NT2/D1 (cell line): ENCODE results near the gene SDK2.

Source experiments
- DNase-seq: peaks from one replicate; pipeline ENCODE4 v3.0.0-alpha.2; 2011; ENCODE audit warnings: low read depth, low spot score
- H3K27me3 ChIP-seq: 2 replicates; pipeline ENCODE4 v1.6.0; 2011; ENCODE audit warnings: mild to moderate bottlenecking; ENCODE audit not compliant: insufficient read length, insufficient read depth
- H3K36me3 ChIP-seq: 2 replicates; pipeline ENCODE4 v1.6.1; 2011; ENCODE audit warnings: mild to moderate bottlenecking, low read length, mixed read lengths; ENCODE audit not compliant: insufficient read depth, insufficient read length
- H3K4me1 ChIP-seq: 2 replicates; pipeline ENCODE4 v1.5.1; 2011; ENCODE audit not compliant: insufficient read depth, insufficient read length
- H3K4me3 ChIP-seq: 2 replicates; pipeline ENCODE4 v1.5.1; 2011; ENCODE audit warnings: low read depth; ENCODE audit not compliant: insufficient read length
- H3K9ac ChIP-seq: 2 replicates; pipeline ENCODE4 v1.6.0; 2011; ENCODE audit warnings: low read depth; ENCODE audit not compliant: insufficient read length
- H3K9me3 ChIP-seq: 2 replicates; pipeline ENCODE4 v1.5.1; 2011; ENCODE audit warnings: mild to moderate bottlenecking, low read length; ENCODE audit not compliant: insufficient read depth
- SUZ12 ChIP-seq: IDR thresholded peaks from 2 replicates; pipeline ENCODE4 v1.6.1; 2011; ENCODE audit not compliant: insufficient read length, insufficient read depth; ENCODE audit errors: extremely low read depth
- YY1 ChIP-seq: IDR thresholded peaks from 2 replicates; pipeline ENCODE4 v1.6.1; 2011; ENCODE audit not compliant: insufficient read length, insufficient read depth
- ZNF274 ChIP-seq: IDR thresholded peaks from 2 replicates; pipeline ENCODE4 v1.6.1; 2011; ENCODE audit warnings: mild to moderate bottlenecking, low read depth, low read length

Gene SDK2

GRCh38 chr17:73498886-73499554, 145.2 kb downstream of the SDK2 start:
- Histone ChIP-seq H3K4me3 (no peak overlapping the region), H3K9ac (no peak overlapping the region), H3K36me3 (peaks cover 3% of the 10 kb centered on the region), H3K9me3 (no peaks in the 10 kb centered on the region), H3K4me1 (peaks cover 7% of the 10 kb centered on the region), H3K27me3 (peaks cover 6% of the 10 kb centered on the region)
- no peak for DNase-seq
- TF ChIP-seq YY1 (no peak), SUZ12 (no peak), ZNF274 (no peak)

GRCh38 chr17:73498176-73498575, 146.1 kb downstream of the SDK2 start:
- Histone ChIP-seq H3K9ac (no peak overlapping the region), H3K9me3 (no peaks in the 10 kb centered on the region), H3K4me3 (no peak overlapping the region), H3K27me3 (peaks cover 6% of the 10 kb centered on the region), H3K36me3 (peaks cover 3% of the 10 kb centered on the region), H3K4me1 (peaks cover 16% of the 10 kb centered on the region)
- no peak for TF ChIP-seq ZNF274
- no peak for TF ChIP-seq SUZ12
- no peak for TF ChIP-seq YY1
- DNase-seq: no peak

- no peak for DNase-seq
- Histone ChIP-seq H3K4me1 (peaks cover 16% of the 10 kb centered on the region), H3K36me3 (peaks cover 3% of the 10 kb centered on the region), H3K9ac (no peak overlapping the region), H3K4me3 (no peak overlapping the region), H3K9me3 (no peaks in the 10 kb centered on the region), H3K27me3 (peaks cover 6% of the 10 kb centered on the region)
- TF ChIP-seq YY1: no peak
- no peak for TF ChIP-seq ZNF274
- TF ChIP-seq SUZ12: no peak
Measured at GRCh38 chr17:73497721-73498120, 146.5 kb downstream of the SDK2 start.

- DNase-seq: no peak
- TF ChIP-seq ZNF274: no peak
- no peak for TF ChIP-seq SUZ12
- no peak for TF ChIP-seq YY1
- Histone ChIP-seq H3K4me1 (peaks cover 25% of the 10 kb centered on the region), H3K4me3 (no peak overlapping the region), H3K9me3 (no peaks in the 10 kb centered on the region), H3K27me3 (peaks cover 6% of the 10 kb centered on the region), H3K9ac (no peak overlapping the region), H3K36me3 (peaks cover 3% of the 10 kb centered on the region)
Measured at GRCh38 chr17:73496232-73496631, 148.0 kb downstream of the SDK2 start.

- peaks cover 25% of the 10 kb centered on the region for H3K4me1 ChIP-seq
- TF ChIP-seq YY1 (no peak), SUZ12 (no peak), ZNF274 (no peak)
- peaks cover 2% of the 10 kb centered on the region for H3K27me3 ChIP-seq
Measured at GRCh38 chr17:73495641-73496040, 148.6 kb downstream of the SDK2 start.

GRCh38 chr17:73494950-73495349, 149.3 kb downstream of the SDK2 start:
- no peak for TF ChIP-seq SUZ12
- DNase-seq: no peak
- peaks cover 25% of the 10 kb centered on the region for H3K4me1 ChIP-seq
- peaks cover 3% of the 10 kb centered on the region for H3K36me3 ChIP-seq
- H3K9me3 ChIP-seq: no peaks in the 10 kb centered on the region
- no peak overlapping the region for H3K9ac ChIP-seq
- H3K4me3 ChIP-seq: no peak overlapping the region
- peaks cover 2% of the 10 kb centered on the region for H3K27me3 ChIP-seq

More at GRCh38 chr17:73495641-73496040, 148.6 kb downstream of the SDK2 start:
- DNase-seq: no peak
- Histone ChIP-seq H3K4me3 (no peak overlapping the region), H3K36me3 (peaks cover 3% of the 10 kb centered on the region), H3K9me3 (no peaks in the 10 kb centered on the region), H3K9ac (no peak overlapping the region)

- DNase-seq: no peak
- Histone ChIP-seq H3K27me3 (peaks cover 2% of the 10 kb centered on the region), H3K9me3 (no peaks in the 10 kb centered on the region), H3K36me3 (peaks cover 3% of the 10 kb centered on the region), H3K9ac (no peak overlapping the region), H3K4me3 (no peak overlapping the region), H3K4me1 (peaks cover 25% of the 10 kb centered on the region)
- no peak for TF ChIP-seq ZNF274
- TF ChIP-seq YY1: no peak
- no peak for TF ChIP-seq SUZ12
Measured at GRCh38 chr17:73493956-73494926, 150.0 kb downstream of the SDK2 start.
